ENCODE measurements around the gene PPFIA2. TPM values are rescaled to one million over a fixed set of nuclear protein-coding genes. Genes with fewer than 3 reads are reported as not detected.

Gene PPFIA2
- polyA plus RNA-seq, 1 donor (not counting 4 experiments of a cell fraction or from before 2014, with no cell fraction given), result not detected

GRCh38 chr12:81245907-81246570, 513.1 kb downstream of the PPFIA2 start:
- Histone ChIP-seq H3K9me1 (ENCODE audit: control insufficient read depth, extremely low read depth, insufficient read depth, low read length) (no peaks in the 10 kb centered on the region), H3K36me3 (ENCODE audit: control insufficient read depth in 2 of 2, extremely low read depth in 1 of 2, insufficient read depth in 2 of 2, low read length in 2 of 2) (no peaks in the 10 kb centered on the region), H3K27ac (ENCODE audit: control insufficient read depth, insufficient read depth, low read length) (no peak overlapping the region), H3K79me2 (ENCODE audit: control insufficient read depth, insufficient read depth, low read length) (no peaks in the 10 kb centered on the region), H3K4me2 (ENCODE audit: control insufficient read depth, extremely low read depth, insufficient read depth, low read depth, low read length) (no peak overlapping the region), H2AFZ (ENCODE audit: control insufficient read depth, low read length) (peak overlapping the region; percentile 26), H4K20me1 (ENCODE audit: control insufficient read depth, extremely low read depth, insufficient read depth, low read length) (no peaks in the 10 kb centered on the region), H3K4me1 (ENCODE audit: control insufficient read depth, extremely low read depth, insufficient read depth, low read length) (no peaks in the 10 kb centered on the region), H3K27me3 (ENCODE audit: control insufficient read depth, extremely low read depth, insufficient read depth, low read length) (no peaks in the 10 kb centered on the region), H3K9me3 (ENCODE audit: control insufficient read depth, low read depth, low read length) (no peaks in the 10 kb centered on the region), H3K9ac (ENCODE audit: control insufficient read depth, extremely low read depth, insufficient read depth, low read length) (no peak overlapping the region), H3K4me3 (ENCODE audit: control insufficient read depth in 2 of 3, extremely low read depth in 1 of 3, insufficient read depth in 2 of 3, low read depth in 1 of 3, low read length in 3 of 3) (no peak overlapping the region)
- TF ChIP-seq, protein P1, sequence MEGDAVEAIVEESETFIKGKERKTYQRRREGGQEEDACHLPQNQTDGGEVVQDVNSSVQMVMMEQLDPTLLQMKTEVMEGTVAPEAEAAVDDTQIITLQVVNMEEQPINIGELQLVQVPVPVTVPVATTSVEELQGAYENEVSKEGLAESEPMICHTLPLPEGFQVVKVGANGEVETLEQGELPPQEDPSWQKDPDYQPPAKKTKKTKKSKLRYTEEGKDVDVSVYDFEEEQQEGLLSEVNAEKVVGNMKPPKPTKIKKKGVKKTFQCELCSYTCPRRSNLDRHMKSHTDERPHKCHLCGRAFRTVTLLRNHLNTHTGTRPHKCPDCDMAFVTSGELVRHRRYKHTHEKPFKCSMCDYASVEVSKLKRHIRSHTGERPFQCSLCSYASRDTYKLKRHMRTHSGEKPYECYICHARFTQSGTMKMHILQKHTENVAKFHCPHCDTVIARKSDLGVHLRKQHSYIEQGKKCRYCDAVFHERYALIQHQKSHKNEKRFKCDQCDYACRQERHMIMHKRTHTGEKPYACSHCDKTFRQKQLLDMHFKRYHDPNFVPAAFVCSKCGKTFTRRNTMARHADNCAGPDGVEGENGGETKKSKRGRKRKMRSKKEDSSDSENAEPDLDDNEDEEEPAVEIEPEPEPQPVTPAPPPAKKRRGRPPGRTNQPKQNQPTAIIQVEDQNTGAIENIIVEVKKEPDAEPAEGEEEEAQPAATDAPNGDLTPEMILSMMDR (optimal IDR thresholded peaks at IDR 0.05 in 1 of 3, IDR thresholded peaks at IDR 0.05 in 1 of 3, conservative IDR thresholded peaks at IDR 0.05 in 1 of 3; ENCODE audit: extremely low read depth in 1 of 3, insufficient read depth in 2 of 3, low read length in 3 of 3), result no peak
- no peak for TF ChIP-seq EZH2 (IDR thresholded peaks at IDR 0.05; ENCODE audit: low read length)
- no peak for DNase-seq (ENCODE audit: low read depth, low spot score)
- FAIRE-seq, result no peak
- dilution Hi-C loops (cut with MboI; ENCODE audit: extremely low pct_ligation_motif_present, low sequenced_read_pairs), result no loop called here

GRCh38 chr12:81245458-81245857, 513.7 kb downstream of the PPFIA2 start:
- H3K79me2 ChIP-seq (ENCODE audit: control insufficient read depth, insufficient read depth, low read length), result no peaks in the 10 kb centered on the region
- dilution Hi-C loops (cut with MboI; ENCODE audit: extremely low pct_ligation_motif_present, low sequenced_read_pairs), result no loop called here
- TF ChIP-seq, protein P1 (optimal IDR thresholded peaks at IDR 0.05 in 1 of 3, IDR thresholded peaks at IDR 0.05 in 1 of 3, conservative IDR thresholded peaks at IDR 0.05 in 1 of 3; ENCODE audit: extremely low read depth in 1 of 3, insufficient read depth in 2 of 3, low read length in 3 of 3), result no peak
- no peak for TF ChIP-seq EZH2 (IDR thresholded peaks at IDR 0.05; ENCODE audit: low read length)

More at GRCh38 chr12:81245458-81245857, 513.7 kb downstream of the PPFIA2 start:
- Histone ChIP-seq H3K9me1 (ENCODE audit: control insufficient read depth, extremely low read depth, insufficient read depth, low read length) (no peaks in the 10 kb centered on the region), H2AFZ (ENCODE audit: control insufficient read depth, low read length) (peak overlapping the region; percentile 26), H3K4me2 (ENCODE audit: control insufficient read depth, extremely low read depth, insufficient read depth, low read depth, low read length) (no peak overlapping the region), H3K27ac (ENCODE audit: control insufficient read depth, insufficient read depth, low read length) (no peak overlapping the region), H3K4me3 (ENCODE audit: control insufficient read depth in 2 of 3, extremely low read depth in 1 of 3, insufficient read depth in 2 of 3, low read depth in 1 of 3, low read length in 3 of 3) (no peak overlapping the region), H3K27me3 (ENCODE audit: control insufficient read depth, extremely low read depth, insufficient read depth, low read length) (no peaks in the 10 kb centered on the region), H3K36me3 (ENCODE audit: control insufficient read depth in 2 of 2, extremely low read depth in 1 of 2, insufficient read depth in 2 of 2, low read length in 2 of 2) (no peaks in the 10 kb centered on the region), H3K9ac (ENCODE audit: control insufficient read depth, extremely low read depth, insufficient read depth, low read length) (no peak overlapping the region), H4K20me1 (ENCODE audit: control insufficient read depth, extremely low read depth, insufficient read depth, low read length) (no peaks in the 10 kb centered on the region), H3K9me3 (ENCODE audit: control insufficient read depth, low read depth, low read length) (no peaks in the 10 kb centered on the region), H3K4me1 (ENCODE audit: control insufficient read depth, extremely low read depth, insufficient read depth, low read length) (no peaks in the 10 kb centered on the region)
- FAIRE-seq (no peak), DNase-seq (ENCODE audit: low read depth, low spot score) (no peak)
